Left lung (tissue), 10 donors: ENCODE measurements around the gene KIF19. TPM values are rescaled to one million over a fixed set of nuclear protein-coding genes. Genes with fewer than 3 reads are reported as not detected.
A peak's percentile ranks its signal among the peaks of the same experiment; 100 is the strongest.

Source experiments
- ATAC-seq: fragments of 200-7000 bp; cut with Tn5 transposase; one replicate; pipeline ENCODE4 v1.9.1; 2020; ENCODE audit warnings: moderate library complexity
- DNase-seq, 4 donors: peaks; one replicate each; pipeline ENCODE4 v3.0.0-alpha.2; 2013 to 2020
- H3K27ac ChIP-seq, 2 donors: fragments of 200-600 bp; sonication (generic) in 1 of 2; one replicate each; pipeline versions ENCODE4 v1.5.0 to v1.8.0; 2020 to 2021
- H3K27me3 ChIP-seq, 2 donors: fragments of 200-600 bp; sonication (generic) in 1 of 2; one replicate each; pipeline versions ENCODE4 v1.5.0 to v1.8.0; 2020 to 2021
- H3K36me3 ChIP-seq, 2 donors: fragments of 200-600 bp; sonication (generic) in 1 of 2; one replicate each; pipeline versions ENCODE4 v1.5.0 to v1.8.0; 2020 to 2021
- H3K4me1 ChIP-seq, 2 donors: fragments of 200-600 bp; one replicate each; pipeline ENCODE4 v1.8.0; 2021
- H3K4me3 ChIP-seq, 2 donors: fragments of 200-600 bp; sonication (generic) in 1 of 2; one replicate each; pipeline versions ENCODE4 v1.5.0 to v1.8.0; 2020 to 2021; ENCODE audit warnings: mild to moderate bottlenecking in 1 of 2
- H3K9me3 ChIP-seq, 2 donors: fragments of 200-600 bp; sonication (generic) in 1 of 2; one replicate each; pipeline versions ENCODE4 v1.5.0 to v1.8.0; 2020 to 2021
- intact Hi-C, 2 donors: fragments of 100-400 bp; cut with DNase I; formaldehyde crosslinking; loops; one replicate each; pipeline versions ENCODE4 v1.11.2 to v1.14.2; 2022
- polyA plus RNA-seq, 6 donors: library from polyadenylated mRNA; unstranded; fragments of 120-200 nt; gene quantifications; one replicate each; pipeline ENCODE4 v1.2.1, GENCODE V29; 2013; ENCODE audit not compliant: insufficient read length in 6 of 6
- total RNA-seq, 2 donors: library from RNA; stranded (reverse); fragmentation: NEBNext Ultra II Directional; extraction: Animal tissue kit (Norgen Biotek cat#: 25700); gene quantifications; one replicate each; pipeline ENCODE4 v1.2.1, GENCODE V29; 2021
- TF ChIP-seq, protein P1 (sequence below), 2 donors: fragments of 200-600 bp; sonication (generic) in 1 of 2; IDR thresholded peaks; one replicate each; pipeline versions ENCODE4 v1.5.0 to v1.8.0; 2021; ENCODE audit warnings: antibody characterized with exemption in 2 of 2
- donor health status: DM: no; HTN: yes; CAD: no.
- donor health status: DM: no; HTN: no; CAD: no.

Gene KIF19
- total and polyA plus RNA-seq, 8 donors: 0.61 to 2.6 (median 1.5) TPM; not detected in 1

DNA sequence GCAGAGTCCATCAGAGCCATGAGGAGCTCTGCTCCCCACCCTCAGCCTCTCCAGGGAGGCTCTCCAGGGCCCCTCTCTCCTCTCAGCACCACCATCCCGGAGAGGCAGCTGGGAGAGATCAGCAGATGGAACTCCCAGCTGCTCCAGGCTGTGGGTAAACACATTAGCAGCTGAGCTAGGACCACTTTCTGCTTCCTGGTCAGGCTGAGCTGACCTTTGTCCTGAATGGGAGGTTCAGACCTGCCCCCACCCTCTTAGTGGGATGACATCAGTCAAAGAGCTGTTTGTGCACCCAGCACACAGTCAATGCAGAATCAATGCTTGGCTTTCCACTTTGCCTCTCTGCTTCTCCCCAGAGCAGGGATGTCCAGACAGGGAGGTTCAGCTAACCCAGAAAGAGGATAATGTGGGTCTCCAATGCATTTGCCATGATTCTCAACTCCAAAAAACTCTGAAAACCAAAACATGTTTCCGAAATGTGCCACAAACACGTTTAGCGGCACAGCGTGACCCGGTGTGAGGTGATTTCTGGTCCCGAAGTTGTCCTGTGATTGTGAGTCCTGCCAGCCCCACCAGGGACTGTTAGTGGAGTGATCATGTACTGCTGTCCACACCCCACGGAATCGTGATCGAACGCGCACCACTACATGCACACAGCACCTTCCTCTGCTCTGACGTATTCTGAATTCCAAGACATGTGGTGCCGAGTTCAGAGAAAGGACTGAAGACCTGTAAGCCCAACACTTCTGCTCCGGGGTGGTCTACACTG is 48.0 kb downstream of the KIF19 start:
- Histone ChIP-seq H3K4me1 (peaks cover 0 to 5% of the 10 kb centered on the region in 2 donors), H3K27me3 (peaks cover 0 to 29% of the 10 kb centered on the region in 2 donors), H3K9me3 (no peaks in the 10 kb centered on the region), H3K4me3 (no peak overlapping the region), H3K36me3 (no peaks in the 10 kb centered on the region), H3K27ac (no peak overlapping the region)
- TF ChIP-seq, protein P1, sequence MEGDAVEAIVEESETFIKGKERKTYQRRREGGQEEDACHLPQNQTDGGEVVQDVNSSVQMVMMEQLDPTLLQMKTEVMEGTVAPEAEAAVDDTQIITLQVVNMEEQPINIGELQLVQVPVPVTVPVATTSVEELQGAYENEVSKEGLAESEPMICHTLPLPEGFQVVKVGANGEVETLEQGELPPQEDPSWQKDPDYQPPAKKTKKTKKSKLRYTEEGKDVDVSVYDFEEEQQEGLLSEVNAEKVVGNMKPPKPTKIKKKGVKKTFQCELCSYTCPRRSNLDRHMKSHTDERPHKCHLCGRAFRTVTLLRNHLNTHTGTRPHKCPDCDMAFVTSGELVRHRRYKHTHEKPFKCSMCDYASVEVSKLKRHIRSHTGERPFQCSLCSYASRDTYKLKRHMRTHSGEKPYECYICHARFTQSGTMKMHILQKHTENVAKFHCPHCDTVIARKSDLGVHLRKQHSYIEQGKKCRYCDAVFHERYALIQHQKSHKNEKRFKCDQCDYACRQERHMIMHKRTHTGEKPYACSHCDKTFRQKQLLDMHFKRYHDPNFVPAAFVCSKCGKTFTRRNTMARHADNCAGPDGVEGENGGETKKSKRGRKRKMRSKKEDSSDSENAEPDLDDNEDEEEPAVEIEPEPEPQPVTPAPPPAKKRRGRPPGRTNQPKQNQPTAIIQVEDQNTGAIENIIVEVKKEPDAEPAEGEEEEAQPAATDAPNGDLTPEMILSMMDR (IDR thresholded peaks at IDR 0.05): no peak
- ATAC-seq (no peak), DNase-seq (no peak)
- intact Hi-C loops: no loop called here

DNA sequence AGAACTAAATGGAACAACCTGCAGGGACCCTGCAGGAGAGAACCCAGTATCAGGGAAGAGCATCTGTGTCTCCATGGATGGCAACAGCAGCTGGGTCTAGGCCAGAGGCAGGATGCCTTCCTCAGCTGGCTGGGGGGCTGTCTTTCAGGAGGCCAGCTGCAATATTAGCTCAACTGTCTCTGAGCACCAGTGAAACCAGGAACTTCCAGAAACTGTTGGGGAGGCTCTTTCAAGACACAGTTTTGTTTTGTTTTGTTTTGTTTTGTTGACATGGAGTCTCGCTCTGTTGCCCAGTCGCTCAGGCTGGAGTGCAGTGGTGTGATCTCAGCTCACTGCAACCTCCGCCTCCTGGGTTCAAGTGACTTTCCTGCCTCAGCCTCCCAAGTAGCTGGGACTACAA is 48.8 kb downstream of the KIF19 start:
- H3K4me3 ChIP-seq: no peak overlapping the region
- ATAC-seq (no peak), DNase-seq (no peak)
- no peak overlapping the region for H3K27ac ChIP-seq
- peaks cover 0 to 24% of the 10 kb centered on the region in 2 donors for H3K27me3 ChIP-seq
- TF ChIP-seq, protein P1 (IDR thresholded peaks at IDR 0.05): no peak
- H3K36me3 ChIP-seq: no peaks in the 10 kb centered on the region
- H3K9me3 ChIP-seq: no peaks in the 10 kb centered on the region
- intact Hi-C loops: no loop called here
- peaks cover 4 to 7% of the 10 kb centered on the region in 2 donors for H3K4me1 ChIP-seq

DNA sequence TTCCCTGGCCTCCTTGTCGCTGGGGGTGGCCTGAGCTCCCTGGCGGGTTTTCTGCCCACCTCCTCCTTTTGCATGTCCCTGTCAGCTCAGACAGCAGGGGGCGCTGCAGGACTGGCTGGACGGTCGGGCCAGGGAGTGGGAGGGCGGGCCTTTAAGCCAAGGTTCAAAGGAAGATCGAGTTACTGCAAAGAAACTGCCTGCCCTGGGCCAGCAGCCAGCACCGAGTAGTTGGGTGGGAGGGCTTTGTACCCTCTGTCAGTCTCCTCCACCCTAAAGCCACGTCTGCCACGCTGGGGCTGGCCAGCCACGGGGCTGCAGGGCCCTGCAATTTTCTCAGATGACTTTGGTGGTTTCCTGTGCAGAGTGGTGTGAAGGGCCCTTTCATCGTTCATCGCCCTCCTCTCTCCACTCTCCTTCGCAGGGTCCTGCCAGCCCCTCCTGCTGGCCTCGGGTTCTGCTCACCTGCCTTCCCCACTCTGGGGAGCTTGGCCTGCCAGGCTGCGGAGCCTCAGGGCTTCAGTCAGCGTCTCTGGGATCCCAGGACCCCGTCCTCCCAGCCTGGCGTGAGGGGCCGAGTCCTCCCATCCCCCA is 53.6 kb downstream of the KIF19 start:
- no peaks in the 10 kb centered on the region for H3K9me3 ChIP-seq
- peaks cover 11 to 15% of the 10 kb centered on the region in 2 donors for H3K4me1 ChIP-seq
- intact Hi-C loops: loop anchor here (2.0 to 10.0 kb wide), 2 partner anchors 75 to 79 kb away; no protein-coding TSS in a partner anchor
- H3K27ac ChIP-seq: peak overlapping the region in 1 of 2 donors; percentile 18
- H3K4me3 ChIP-seq: no peak overlapping the region
- H3K36me3 ChIP-seq: no peaks in the 10 kb centered on the region
- DNase-seq (peak; percentile 90 to 98 (median 94)), ATAC-seq (peak; percentile 92)
- peaks cover 0 to 16% of the 10 kb centered on the region in 2 donors for H3K27me3 ChIP-seq
- TF ChIP-seq, protein P1 (IDR thresholded peaks at IDR 0.05): peak; percentile 80 to 95

DNA sequence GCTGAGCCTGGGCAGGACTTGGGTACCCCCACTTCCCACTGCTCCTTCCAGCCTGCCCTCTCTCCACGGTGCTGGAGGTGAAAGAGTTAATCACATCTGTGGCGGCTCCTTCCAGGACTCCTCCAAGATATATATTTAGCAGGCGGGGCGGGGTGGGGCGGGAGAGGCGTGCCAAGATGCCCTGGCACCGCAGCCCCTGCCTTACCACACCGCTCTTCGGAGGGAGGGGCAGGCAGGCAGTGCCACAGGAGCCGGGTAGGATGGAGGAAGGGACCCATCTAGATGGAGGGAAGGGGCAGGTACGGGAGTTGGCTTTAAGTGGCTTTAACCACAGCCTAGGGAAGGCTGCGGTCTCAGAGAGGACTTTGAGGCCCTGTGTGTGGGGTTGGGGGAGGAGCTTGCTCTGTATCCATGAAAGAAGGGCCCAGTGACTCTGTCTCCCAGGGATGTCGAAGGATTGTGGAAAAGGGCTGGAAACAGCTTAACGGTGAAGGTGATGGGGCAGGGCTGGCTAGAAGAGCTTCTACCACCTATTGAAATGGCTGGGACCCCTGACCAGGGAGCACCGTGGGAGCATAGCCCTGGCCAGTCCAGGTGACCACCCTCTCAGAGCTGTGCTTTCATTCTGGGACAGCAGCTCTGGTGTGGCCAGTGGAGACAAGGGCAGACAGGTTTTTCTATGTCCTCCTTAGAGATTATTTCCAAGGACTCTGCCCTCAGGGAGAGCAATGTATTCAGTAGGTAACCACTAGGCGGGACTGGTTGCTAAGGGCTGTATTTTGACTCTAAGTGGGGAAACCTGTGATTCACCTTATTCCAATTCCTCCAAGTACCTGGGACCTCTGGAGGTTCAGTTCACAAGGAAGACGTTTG is 54.3 kb downstream of the KIF19 start:
- ATAC-seq (peak; percentile 81), DNase-seq (peak in 1 of 4 donors; percentile 60)
- TF ChIP-seq, protein P1 (IDR thresholded peaks at IDR 0.05): no peak
- no peak overlapping the region for H3K4me3 ChIP-seq
- peaks cover 0 to 16% of the 10 kb centered on the region in 2 donors for H3K27me3 ChIP-seq
- intact Hi-C loops: loop anchor here in 1 of 2 donors (10.0 kb wide), 1 partner anchor 74 kb away; no protein-coding TSS in a partner anchor
- no peaks in the 10 kb centered on the region for H3K36me3 ChIP-seq
- peaks cover 11 to 15% of the 10 kb centered on the region in 2 donors for H3K4me1 ChIP-seq
- peak overlapping the region in 1 of 2 donors; percentile 18 for H3K27ac ChIP-seq
- H3K9me3 ChIP-seq: no peaks in the 10 kb centered on the region
